ENCODE results near the gene BNIPL.

The BNIPL gene

GRCh38 chr1:151059109-151060006 lies 23.0 kb downstream of the BNIPL start, which contains the start of gene CDC42SE1:
CDC42SE1 (minus strand) TSS chr1:151059622; CDS start chr1:151055730, 3,892 bp downstream.
- peak; percentile 96 for DNase-seq

- peak; percentile 80 for DNase-seq
Measured at GRCh38 chr1:151060007-151060656, 23.7 kb downstream of the BNIPL start, which contains the start of gene MLLT11. MLLT11 (plus strand) TSS chr1:151060397; CDS start chr1:151067225, 6,828 bp downstream.

GRCh38 chr1:151060657-151061421 lies 24.5 kb downstream of the BNIPL start:
- peak; percentile 40 for DNase-seq

GRCh38 chr1:151061704-151062103 lies 25.3 kb downstream of the BNIPL start:
- DNase-seq: no peak

GRCh38 chr1:151062741-151063371 lies 26.5 kb downstream of the BNIPL start:
- no peak for DNase-seq

GRCh38 chr1:151065089-151065645 lies 28.8 kb downstream of the BNIPL start:
- no peak for DNase-seq

GRCh38 chr1:151067185-151067584 lies 30.8 kb downstream of the BNIPL start:
- DNase-seq: no peak

- DNase-seq: no peak
Measured at GRCh38 chr1:151069103-151069486, 32.7 kb downstream of the BNIPL start.

- peak; percentile 97 for DNase-seq
Measured at GRCh38 chr1:151070474-151071276, 34.3 kb downstream of the BNIPL start, which contains the start of gene GABPB2. GABPB2 (plus strand) TSS chr1:151070761; CDS start chr1:151088190, 17,429 bp downstream.

GRCh38 chr1:151072224-151072623 lies 35.8 kb downstream of the BNIPL start:
- DNase-seq: no peak

- no peak for DNase-seq
Measured at GRCh38 chr1:151085953-151086559, 49.7 kb downstream of the BNIPL start.
